T-cell (primary cell): ENCODE measurements around the gene BPI. TPM values are rescaled to one million over a fixed set of nuclear protein-coding genes. Genes with fewer than 3 reads are reported as not detected.

Experiments
- ATAC-seq, 4 experiments: fragments of 200-7000 bp in 3 of 4; fragments of 150-1000 bp in 1 of 4; cut with Tn5 transposase; replicated peaks in 1 of 4; 1 replicate in 3 of 4; 2 replicates in 1 of 4; pipeline ENCODE4 v1.10.0; 2021; ENCODE audit warnings: moderate library complexity in 3 of 4, mild to moderate bottlenecking in 2 of 4, moderate number of reproducible peaks in 1 of 4
- CTCF ChIA-PET, 2 donors: fragments of 300-600 bp; sonication (Branson Sonifier 250); formaldehyde crosslinking; loops; one replicate each; lab custom pipeline; 2022; ENCODE audit warnings: antibody characterized with exemption in 2 of 2; lab: Charles Lee
- POLR2A ChIA-PET, 2 donors: fragments of 300-600 bp; sonication (Branson Sonifier 250); formaldehyde crosslinking; loops; one replicate each; lab custom pipeline; 2022; ENCODE audit warnings: antibody characterized with exemption in 2 of 2; lab: Charles Lee
- DNase-seq, 35 experiments: peaks; one replicate each; pipeline versions ENCODE4 v3.0.0 to v3.0.0-alpha.2; 2013 to 2023
- H3K27ac ChIP-seq: one replicate; pipeline ENCODE4 v1.5.1; 2013; ENCODE audit warnings: low read length
- H3K27me3 ChIP-seq, 2 experiments: replicated peaks in 1 of 2; 1 replicate in 1 of 2; 2 replicates in 1 of 2; pipeline versions ENCODE4 v1.6.1 to v1.7.0; 2013; ENCODE audit warnings: low read length in 1 of 2, mixed read lengths in 1 of 2; ENCODE audit not compliant: control insufficient read depth in 2 of 2, insufficient read depth in 2 of 2; ENCODE audit errors: extremely low read depth in 1 of 2
- H3K36me3 ChIP-seq, 2 donors: 1 replicate in 1 of 2; 2 replicates in 1 of 2; pipeline versions ENCODE4 v1.6.1 to v1.7.0; 2013; ENCODE audit warnings: low read length in 1 of 2; ENCODE audit not compliant: control insufficient read depth in 2 of 2, insufficient read depth in 1 of 2; ENCODE audit errors: extremely low read depth in 1 of 2
- H3K4me1 ChIP-seq, 2 experiments: 1 replicate in 1 of 2; 2 replicates in 1 of 2; pipeline versions ENCODE4 v1.6.1 to v1.7.0; 2013; ENCODE audit warnings: low read length in 2 of 2, mixed read lengths in 1 of 2; ENCODE audit not compliant: insufficient read depth in 2 of 2, control insufficient read depth in 1 of 2; ENCODE audit errors: extremely low read depth in 1 of 2
- H3K4me3 ChIP-seq, 2 donors: 1 replicate in 1 of 2; 2 replicates in 1 of 2; pipeline versions ENCODE4 v1.5.1 to v1.7.0; 2013; ENCODE audit warnings: mild to moderate bottlenecking in 2 of 2, low read length in 1 of 2, moderate library complexity in 1 of 2; ENCODE audit not compliant: control insufficient read depth in 1 of 2; ENCODE audit errors: extremely low read depth in 1 of 2
- H3K9me3 ChIP-seq: 2 replicates; pipeline ENCODE4 v1.7.0; 2013
- H3K27ac Mint-ChIP-seq, 2 donors: one replicate each; pipeline ENCODE4 v1.8.0; 2020 to 2021; ENCODE audit warnings: mild to moderate bottlenecking in 2 of 2, mixed read lengths in 2 of 2
- H3K27me3 Mint-ChIP-seq, 2 donors: one replicate each; pipeline ENCODE4 v1.8.0; 2021 to 2022; ENCODE audit warnings: mixed read lengths in 2 of 2
- H3K36me3 Mint-ChIP-seq: one replicate; pipeline ENCODE4 v1.8.0; 2021; ENCODE audit warnings: mixed read lengths
- H3K4me1 Mint-ChIP-seq, 3 donors: one replicate each; pipeline ENCODE4 v1.8.0; 2020 to 2022; ENCODE audit warnings: mixed read lengths in 3 of 3, mild to moderate bottlenecking in 1 of 3
- H3K4me3 Mint-ChIP-seq, 3 donors: one replicate each; pipeline ENCODE4 v1.8.0; 2020 to 2022; ENCODE audit warnings: mild to moderate bottlenecking in 3 of 3, mixed read lengths in 3 of 3, moderate library complexity in 3 of 3
- H3K9me3 Mint-ChIP-seq, 3 donors: one replicate each; pipeline ENCODE4 v1.8.0; 2020 to 2022; ENCODE audit warnings: mixed read lengths in 3 of 3
- WGBS: methylation state at CpG from one replicate; pipeline ENCODE4 v1.1.5; 2013; ENCODE audit warnings: missing lambda C conversion rate; ENCODE audit not compliant: insufficient coverage; 5-methylcytosine and 5-hydroxymethylcytosine counted together
- total RNA-seq, 35 experiments: library from RNA in 6 of 35; stranded (reverse) in 6 of 35; fragments of 120-200 nt in 1 of 35; gene quantifications; one replicate each; pipeline versions ENCODE4 v1.2.1 to v1.2.4 and lab custom pipeline; 2013 to 2026

BPI gene
- total RNA-seq, 5 donors from 2014 or later (not counting 1 experiment from before 2014, with no cell fraction given): not detected

DNA sequence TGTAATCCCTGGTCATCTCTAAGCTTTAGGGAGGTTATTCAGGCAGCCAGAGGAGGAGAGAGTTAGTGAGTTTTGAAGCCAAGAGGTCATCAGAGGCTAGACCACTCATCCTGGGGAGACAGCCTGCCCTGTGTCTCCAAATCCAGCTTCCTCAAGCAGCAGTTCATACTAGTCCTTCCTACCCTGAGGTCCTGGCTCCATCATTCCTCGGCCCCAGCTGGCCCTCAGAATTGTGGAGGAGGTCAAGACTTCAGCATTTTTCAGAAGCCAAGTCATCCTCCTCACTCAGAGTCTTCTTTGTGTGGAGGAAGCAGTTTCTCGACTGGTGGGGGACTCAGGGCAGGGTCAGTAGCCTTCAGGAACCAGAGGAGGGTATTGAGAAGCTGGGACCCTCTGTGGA, 31.0 kb upstream of the BPI start:
- H3K4me1 Mint-ChIP-seq: no peaks in the 10 kb centered on the region
- H3K9me3 Mint-ChIP-seq: no peaks in the 10 kb centered on the region
- POLR2A ChIA-PET: no interaction called here
- DNase-seq (no peak), ATAC-seq (no peak)
- H3K27me3 Mint-ChIP-seq: peaks cover 19 to 23% of the 10 kb centered on the region in 2 donors
- Histone ChIP-seq H3K9me3 (no peaks in the 10 kb centered on the region), H3K4me3 (no peak overlapping the region), H3K4me1 (no peaks in the 10 kb centered on the region), H3K36me3 (no peaks in the 10 kb centered on the region), H3K27ac (no peak overlapping the region), H3K27me3 (peaks cover 0 to 15% of the 10 kb centered on the region in 2 experiments)
- CTCF ChIA-PET: no interaction called here
- no peaks in the 10 kb centered on the region for H3K36me3 Mint-ChIP-seq
- H3K4me3 Mint-ChIP-seq: no peak overlapping the region
- no CpG with 5 or more reads among the region's 2 CpGs for WGBS
- no peak overlapping the region for H3K27ac Mint-ChIP-seq

DNA sequence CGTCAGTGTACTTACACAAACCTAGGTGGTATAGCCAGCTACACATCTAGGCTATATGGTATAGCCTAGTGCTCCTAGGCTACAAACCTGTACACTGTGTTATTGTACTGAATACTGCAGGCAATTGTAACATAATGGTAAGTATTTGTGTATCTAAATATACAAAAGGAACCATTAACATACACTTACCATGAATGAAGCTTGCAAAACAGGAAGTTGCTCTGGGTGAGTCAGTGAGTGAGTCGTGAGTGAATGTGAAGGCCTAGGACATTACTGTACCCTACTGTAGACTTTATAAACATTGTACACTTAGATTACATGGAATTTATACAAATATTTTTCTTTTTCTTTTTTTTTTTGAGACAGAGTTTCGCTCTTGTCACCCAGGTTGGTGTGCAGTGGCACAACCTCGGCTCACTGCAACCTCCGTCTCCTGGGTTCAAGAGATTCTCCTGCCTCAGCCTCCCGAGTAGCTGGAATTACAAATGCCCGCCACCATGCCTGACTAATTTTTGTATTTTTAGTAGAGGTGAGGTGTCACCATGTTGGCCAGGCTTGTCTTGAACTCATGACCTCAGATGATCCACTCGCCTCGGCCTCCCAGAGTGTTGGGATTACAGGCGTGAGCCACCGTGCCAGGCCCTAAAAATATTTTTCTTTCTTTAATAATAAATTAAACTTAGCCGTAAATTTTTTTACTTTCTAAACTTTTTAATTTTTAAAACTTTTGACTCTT, 28.0 kb upstream of the BPI start:
- no peak overlapping the region for H3K4me3 Mint-ChIP-seq
- POLR2A ChIA-PET: no interaction called here
- H3K4me3 ChIP-seq: no peak overlapping the region
- ATAC-seq: no peak
- H3K9me3 ChIP-seq: no peaks in the 10 kb centered on the region
- CTCF ChIA-PET: no interaction called here
- H3K9me3 Mint-ChIP-seq: no peaks in the 10 kb centered on the region
- H3K27me3 ChIP-seq: peaks cover 0 to 5% of the 10 kb centered on the region in 2 experiments
- H3K27ac ChIP-seq: no peak overlapping the region
- no peaks in the 10 kb centered on the region for H3K4me1 Mint-ChIP-seq
- H3K36me3 ChIP-seq: no peaks in the 10 kb centered on the region
- H3K36me3 Mint-ChIP-seq: no peaks in the 10 kb centered on the region
- peaks cover 6 to 14% of the 10 kb centered on the region in 2 donors for H3K27me3 Mint-ChIP-seq
- WGBS: no CpG with 5 or more reads among the region's 12 CpGs
- DNase-seq: no peak
- H3K4me1 ChIP-seq: no peaks in the 10 kb centered on the region
- H3K27ac Mint-ChIP-seq: no peak overlapping the region

DNA sequence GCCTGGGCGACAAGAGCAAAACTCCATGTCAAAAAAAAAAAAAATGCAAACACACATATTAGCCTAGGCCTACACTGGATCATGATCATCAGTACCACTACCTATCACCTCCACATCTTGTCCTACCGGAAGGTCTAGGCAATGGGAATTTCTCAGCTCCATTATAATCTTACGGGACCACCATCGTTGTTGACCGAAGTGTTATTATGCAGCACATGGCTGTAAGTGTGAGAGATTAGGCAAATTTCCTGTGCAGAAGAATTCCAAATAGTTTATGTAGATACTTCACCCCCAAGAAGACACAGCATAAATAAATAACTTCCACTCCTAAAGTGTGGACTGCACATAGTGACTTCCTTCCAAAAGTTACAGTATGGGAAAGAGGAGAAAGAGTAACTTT, 26.7 kb upstream of the BPI start:
- no CpG with 5 or more reads among the region's 5 CpGs for WGBS
- ATAC-seq (no peak), DNase-seq (no peak)
- CTCF ChIA-PET: no interaction called here
- H3K27ac Mint-ChIP-seq: no peak overlapping the region
- no peaks in the 10 kb centered on the region for H3K9me3 Mint-ChIP-seq
- Histone ChIP-seq H3K27me3 (no peaks in the 10 kb centered on the region), H3K27ac (no peak overlapping the region), H3K4me3 (no peak overlapping the region), H3K4me1 (no peaks in the 10 kb centered on the region), H3K36me3 (no peaks in the 10 kb centered on the region), H3K9me3 (no peaks in the 10 kb centered on the region)
- peaks cover 6 to 9% of the 10 kb centered on the region in 2 donors for H3K27me3 Mint-ChIP-seq
- no peaks in the 10 kb centered on the region for H3K4me1 Mint-ChIP-seq
- no peaks in the 10 kb centered on the region for H3K36me3 Mint-ChIP-seq
- POLR2A ChIA-PET: no interaction called here
- no peak overlapping the region for H3K4me3 Mint-ChIP-seq

DNA sequence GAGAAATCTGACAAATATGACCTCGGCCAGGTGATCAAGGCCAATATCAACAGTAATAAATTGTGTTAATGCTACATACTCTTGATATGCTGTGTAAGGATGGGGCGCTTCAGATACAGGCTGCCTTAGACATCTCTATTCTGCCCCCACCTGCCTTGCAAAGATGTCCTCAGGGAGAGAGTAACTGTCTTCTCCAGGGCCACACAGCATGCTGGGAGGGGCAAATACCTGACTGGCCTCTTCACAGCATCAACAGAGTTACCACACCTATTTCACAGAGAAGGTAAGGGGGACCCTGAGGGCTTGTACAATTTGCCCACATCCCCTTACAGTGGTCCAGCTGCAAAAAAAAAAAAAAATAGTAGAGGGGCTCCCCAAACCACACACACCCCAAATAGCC, 26.3 kb upstream of the BPI start:
- H3K36me3 Mint-ChIP-seq: no peaks in the 10 kb centered on the region
- Histone ChIP-seq H3K4me3 (no peak overlapping the region), H3K36me3 (no peaks in the 10 kb centered on the region), H3K27me3 (no peaks in the 10 kb centered on the region), H3K4me1 (no peaks in the 10 kb centered on the region), H3K27ac (no peak overlapping the region), H3K9me3 (no peaks in the 10 kb centered on the region)
- H3K9me3 Mint-ChIP-seq: no peaks in the 10 kb centered on the region
- ChIA-PET POLR2A (no interaction called here), CTCF (no interaction called here)
- no CpG with 5 or more reads among the region's 2 CpGs for WGBS
- no peaks in the 10 kb centered on the region for H3K4me1 Mint-ChIP-seq
- no peak overlapping the region for H3K27ac Mint-ChIP-seq
- DNase-seq (no peak), ATAC-seq (no peak)
- H3K27me3 Mint-ChIP-seq: peaks cover 5 to 9% of the 10 kb centered on the region in 2 donors
- no peak overlapping the region for H3K4me3 Mint-ChIP-seq

DNA sequence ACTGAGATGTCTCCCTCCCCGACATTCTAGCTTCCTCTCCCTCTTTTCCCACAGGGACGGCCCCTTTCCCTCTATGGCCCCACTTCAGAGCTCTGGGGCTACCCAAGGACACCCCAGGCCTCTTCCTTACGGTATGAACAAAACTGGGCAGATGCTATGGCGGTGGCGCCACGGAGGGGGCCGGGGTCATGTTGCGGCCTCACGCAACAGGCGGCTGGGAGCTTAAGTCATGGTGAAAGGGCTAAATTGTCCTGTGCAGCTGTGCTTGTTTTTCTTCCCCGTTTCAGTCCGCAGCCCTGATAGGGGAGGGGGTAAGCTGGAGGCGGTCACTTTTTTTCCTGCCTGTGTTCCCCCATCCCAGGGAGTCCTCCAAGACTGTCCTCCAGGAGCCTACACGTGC, 25.8 kb upstream of the BPI start:
- ChIA-PET CTCF (no interaction called here), POLR2A (no interaction called here)
- Mint-ChIP-seq H3K9me3 (no peaks in the 10 kb centered on the region), H3K27me3 (peaks cover 4 to 9% of the 10 kb centered on the region in 2 donors), H3K36me3 (no peaks in the 10 kb centered on the region), H3K4me1 (no peaks in the 10 kb centered on the region), H3K27ac (no peak overlapping the region), H3K4me3 (no peak overlapping the region)
- H3K9me3 ChIP-seq: no peaks in the 10 kb centered on the region
- no peak for DNase-seq
- ATAC-seq: no peak
- H3K4me3 ChIP-seq: no peak overlapping the region
- H3K27ac ChIP-seq: no peak overlapping the region
- H3K27me3 ChIP-seq: no peaks in the 10 kb centered on the region
- H3K4me1 ChIP-seq: no peaks in the 10 kb centered on the region
- WGBS: 90% methylated on average over 11 of the region's 14 CpGs
- no peaks in the 10 kb centered on the region for H3K36me3 ChIP-seq

DNA sequence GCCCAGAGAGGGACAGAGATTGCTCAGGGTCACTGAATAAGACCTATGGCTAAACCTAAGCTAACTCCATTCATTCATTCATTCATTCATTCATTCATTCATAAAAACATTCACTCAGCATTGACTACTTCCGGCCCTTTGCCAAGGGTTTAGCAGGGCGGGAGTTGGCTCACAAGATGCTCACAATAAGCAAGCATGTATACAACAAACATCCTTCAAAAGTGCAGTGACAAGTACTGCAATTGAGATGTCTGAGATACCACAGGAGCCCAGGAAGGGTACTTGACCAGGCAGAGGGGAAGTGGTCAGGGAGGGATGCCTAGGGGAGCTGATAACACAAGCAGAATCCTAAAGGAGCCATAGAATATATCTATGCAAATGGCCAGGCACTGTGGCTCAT, 25.2 kb upstream of the BPI start:
- H3K36me3 Mint-ChIP-seq: no peaks in the 10 kb centered on the region
- ChIA-PET POLR2A (no interaction called here), CTCF (no interaction called here)
- H3K27me3 Mint-ChIP-seq: peaks cover 9 to 16% of the 10 kb centered on the region in 2 donors
- no CpG with 5 or more reads among the region's 2 CpGs for WGBS
- H3K9me3 Mint-ChIP-seq: no peaks in the 10 kb centered on the region
- no peak overlapping the region for H3K27ac Mint-ChIP-seq
- ATAC-seq (no peak), DNase-seq (no peak)
- no peaks in the 10 kb centered on the region for H3K36me3 ChIP-seq
- H3K4me3 ChIP-seq: no peak overlapping the region
- no peaks in the 10 kb centered on the region for H3K9me3 ChIP-seq
- no peaks in the 10 kb centered on the region for H3K4me1 Mint-ChIP-seq
- no peaks in the 10 kb centered on the region for H3K4me1 ChIP-seq
- H3K27me3 ChIP-seq: peaks cover 0 to 5% of the 10 kb centered on the region in 2 experiments
- no peak overlapping the region for H3K27ac ChIP-seq
- H3K4me3 Mint-ChIP-seq: no peak overlapping the region
